Transverse colon (tissue), 4 donors: ENCODE data around the gene RPS6KA2. TPM values are rescaled to one million over a fixed set of nuclear protein-coding genes. Genes with fewer than 3 reads are reported as not detected.
A peak's percentile ranks its signal among the peaks of the same experiment; 100 is the strongest.

Source experiments
- DNase-seq: peaks from one replicate; pipeline ENCODE4 v3.0.0-alpha.2; 2019
- H3K27ac ChIP-seq, 4 donors: fragments of 200-600 bp; sonication (generic); 2 replicates each; pipeline ENCODE4 v1.5.1; 2016 to 2018; ENCODE audit warnings: inconsistent platforms in 4 of 4
- H3K27me3 ChIP-seq: fragments of 200-600 bp; sonication (generic); 2 replicates; pipeline ENCODE4 v1.5.1; 2017; ENCODE audit warnings: inconsistent platforms
- H3K36me3 ChIP-seq, 4 donors: fragments of 200-600 bp; sonication (generic); 2 replicates each; pipeline ENCODE4 v1.5.1; 2017 to 2019; ENCODE audit warnings: inconsistent platforms in 4 of 4
- H3K4me1 ChIP-seq, 4 donors: fragments of 200-600 bp; sonication (generic); 2 replicates each; pipeline ENCODE4 v1.5.1; 2017 to 2020; ENCODE audit warnings: inconsistent platforms in 4 of 4
- H3K4me3 ChIP-seq, 4 donors: fragments of 200-600 bp; sonication (generic); 1 replicate in 1 of 4; 2 replicates in 3 of 4; pipeline versions ENCODE4 v1.5.1 to v1.6.1; 2017 to 2019; ENCODE audit warnings: inconsistent platforms in 4 of 4
- H3K9me3 ChIP-seq, 2 donors: fragments of 200-600 bp; sonication (generic); 2 replicates each; pipeline ENCODE4 v1.5.1; 2017 to 2019; ENCODE audit warnings: inconsistent platforms in 2 of 2
- CTCF ChIP-seq, 5 experiments: fragments of 200-600 bp in 3 of 5; fragments of 450-650 bp in 2 of 5; sonication (generic) in 3 of 5; IDR thresholded peaks; 1 replicate in 2 of 5; 2 replicates in 3 of 5; pipeline ENCODE4 v1.5.1; 2016 to 2017; ENCODE audit warnings: antibody characterized with exemption in 5 of 5, inconsistent platforms in 3 of 5, mild to moderate bottlenecking in 2 of 5, moderate library complexity in 1 of 5
- EP300 ChIP-seq: sonication (generic); formaldehyde crosslinking; IDR thresholded peaks from one replicate; pipeline ENCODE4 v1.6.1; 2017; ENCODE audit warnings: antibody characterized with exemption, low read depth
- POLR2A ChIP-seq: fragments of 450-650 bp; IDR thresholded peaks from one replicate; pipeline ENCODE4 v1.6.1; 2016; ENCODE audit warnings: antibody characterized with exemption, mild to moderate bottlenecking, moderate library complexity
- POLR2AphosphoS5 ChIP-seq, 3 donors: sonication (generic); formaldehyde crosslinking; IDR thresholded peaks; one replicate each; pipeline ENCODE4 v1.6.1; 2016; ENCODE audit warnings: antibody characterized with exemption in 3 of 3
- WGBS, 2 donors: methylation state at CpG; one replicate each; pipeline ENCODE4 v1.1.5; 2018; ENCODE audit warnings: low coverage in 1 of 2; 5-methylcytosine and 5-hydroxymethylcytosine counted together
- in situ Hi-C, 4 donors: fragments of 200-750 bp; cut with MboI; loops; one replicate each; pipeline versions ENCODE4 v1.15.0 to v1.15.1; 2017; ENCODE audit warnings: low sequenced_read_pairs in 3 of 4, low pct_ligation_motif_present in 1 of 4, low pct_unique_long_range_greater_than_20kb in 1 of 4
- intact Hi-C: fragments of 100-400 bp; cut with DNase I; formaldehyde crosslinking; loops from one replicate; pipeline ENCODE4 v1.15.1; 2023; ENCODE audit warnings: low total_unique reads
- total RNA-seq, 4 donors: library from RNA; depleted of rRNA; stranded (reverse); fragments of >200 nt; gene quantifications; one replicate each; pipeline ENCODE4 v1.1.0, GENCODE V29; 2016

The RPS6KA2 gene
- total RNA-seq, 4 donors from 2014 or later, result 9.6 to 41.1 (median 15.4) TPM

GRCh38 chr6:166494101-166494441, 133.0 kb downstream of the RPS6KA2 start:
- intact Hi-C loops, result no loop called here
- no peaks in the 10 kb centered on the region for H3K36me3 ChIP-seq

GRCh38 chr6:166493427-166494100, 133.5 kb downstream of the RPS6KA2 start:
- Histone ChIP-seq H3K9me3 (no peaks in the 10 kb centered on the region), H3K4me3 (no peak overlapping the region), H3K27ac (no peak overlapping the region), H3K4me1 (peaks cover 0 to 6% (median 0%) of the 10 kb centered on the region in 4 donors), H3K27me3 (no peaks in the 10 kb centered on the region), H3K36me3 (no peaks in the 10 kb centered on the region)
- TF ChIP-seq POLR2AphosphoS5 (IDR thresholded peaks at IDR 0.05) (no peak), EP300 (no peak), POLR2A (no peak)
- intact Hi-C loops, result no loop called here
- 92% methylated on average over 20 of the region's 21 CpGs; no CpG with 5 or more reads in 1 of the 2 donors for WGBS, 2 donors
- in situ Hi-C loops, result no loop called here
- no peak for DNase-seq

More at GRCh38 chr6:166494101-166494441, 133.0 kb downstream of the RPS6KA2 start:
- DNase-seq, result no peak
- H3K27ac ChIP-seq, result no peak overlapping the region
- no peak overlapping the region for H3K4me3 ChIP-seq
- WGBS, 2 donors, result 95 to 100% methylated on average over 2 to 9 of the region's 9 CpGs
- no peaks in the 10 kb centered on the region for H3K27me3 ChIP-seq
- in situ Hi-C loops, result no loop called here
- no peaks in the 10 kb centered on the region for H3K9me3 ChIP-seq
- peaks cover 0 to 3% (median 0%) of the 10 kb centered on the region in 4 donors for H3K4me1 ChIP-seq
- TF ChIP-seq EP300 (no peak), POLR2A (no peak), POLR2AphosphoS5 (IDR thresholded peaks at IDR 0.05) (no peak), CTCF (IDR thresholded peaks at IDR 0.05) (no peak)

- no peaks in the 10 kb centered on the region for H3K9me3 ChIP-seq
- peaks cover 0 to 14% (median 0%) of the 10 kb centered on the region in 4 donors for H3K4me1 ChIP-seq
- intact Hi-C loops (no loop called here), in situ Hi-C loops (no loop called here)
- H3K27ac ChIP-seq, result no peak overlapping the region
- no peak for DNase-seq
- H3K4me3 ChIP-seq, result no peak overlapping the region
- no peak for TF ChIP-seq POLR2AphosphoS5 (IDR thresholded peaks at IDR 0.05)
- H3K36me3 ChIP-seq, result no peaks in the 10 kb centered on the region
- H3K27me3 ChIP-seq, result no peaks in the 10 kb centered on the region
- WGBS, 2 donors, result 68% methylated on average over 3 to 5 of the region's 5 CpGs
Observed at GRCh38 chr6:166492092-166492741, 134.8 kb downstream of the RPS6KA2 start.

GRCh38 chr6:166490671-166491500, 136.2 kb downstream of the RPS6KA2 start:
- Histone ChIP-seq H3K9me3 (no peaks in the 10 kb centered on the region), H3K36me3 (no peaks in the 10 kb centered on the region), H3K4me1 (peaks cover 0 to 14% (median 0%) of the 10 kb centered on the region in 4 donors), H3K4me3 (no peak overlapping the region), H3K27me3 (no peaks in the 10 kb centered on the region), H3K27ac (no peak overlapping the region)
- TF ChIP-seq CTCF (IDR thresholded peaks at IDR 0.05) (no peak), POLR2AphosphoS5 (IDR thresholded peaks at IDR 0.05) (no peak), EP300 (no peak), POLR2A (no peak)
- in situ Hi-C loops, result no loop called here
- intact Hi-C loops, result no loop called here
- WGBS, 2 donors, result 40 to 59% methylated on average over 1 to 18 of the region's 18 CpGs
- DNase-seq, result peak; percentile 14
